ENCODE results near the gene KIF2C. TPM values are rescaled to one million over a fixed set of nuclear protein-coding genes. Genes with fewer than 3 reads are reported as not detected.

Gene KIF2C
- polyA plus RNA-seq, 1 of the 3 experiments (the other 2 are of a cell fraction) = 20.7 TPM

Small RNAs within 50 kb of the gene (small RNA-seq; reads per million reads assigned to genes)
- gene RNU5D-1 = 218 to 6,790 (median 2,924) reads per million in 7 experiments
- 2.4 to 268 (median 35.0) reads per million in 7 experiments for gene RNU5F-1
- 102 to 1,885 (median 1,009) reads per million in 7 experiments for gene SNORD38A
- gene SNORD38B = 0 reads per million in 7 experiments
- gene SNORD46 = 0.13 to 235 (median 4.2) reads per million in 7 experiments
- 0 reads per million in 7 experiments for gene SNORD55

Other genes starting within 250 kb of the KIF2C start
- 14.9 and 16.9 TPM in 2 replicates for gene TMEM53, start 65.4 kb upstream of the KIF2C start, polyA plus RNA-seq (2012; rRNA removed)
- 6.6 and 10.5 TPM in 2 replicates for gene ARMH1, start 65.1 kb upstream of the KIF2C start, polyA plus RNA-seq (2012; rRNA removed)
- not detected in 2 replicates for gene RNU5D-1, start 8.7 kb upstream of the KIF2C start, polyA plus RNA-seq (2012; rRNA removed)
- gene RPS8, start 35.7 kb downstream of the KIF2C start, polyA plus RNA-seq (2012; rRNA removed) = 3,303 and 3,363 TPM in 2 replicates
- 0.08 and 0.12 TPM in 2 replicates for gene BEST4, start 48.3 kb downstream of the KIF2C start, polyA plus RNA-seq (2012; rRNA removed)
- gene PLK3, start 60.5 kb downstream of the KIF2C start, polyA plus RNA-seq (2012; rRNA removed) = 68.3 and 82.8 TPM in 2 replicates
- gene DYNLT4, start 67.5 kb downstream of the KIF2C start, polyA plus RNA-seq (2012; rRNA removed) = 0.37 and 0.61 TPM in 2 replicates
- gene BTBD19, start 68.7 kb downstream of the KIF2C start, polyA plus RNA-seq (2012; rRNA removed) = 36.9 and 37.9 TPM in 2 replicates
- gene PTCH2, start 103.4 kb downstream of the KIF2C start, polyA plus RNA-seq (2012; rRNA removed) = 1.0 and 1.2 TPM in 2 replicates
- 21.3 and 24.8 TPM in 2 replicates for gene EIF2B3, start 246.8 kb downstream of the KIF2C start, polyA plus RNA-seq (2012; rRNA removed)